LNCaP clone FGC (cell line): ENCODE measurements around the gene TAB2.

Experiments
- DNase-seq: peaks from one replicate; pipeline ENCODE4 v3.0.0-alpha.2; 2011; ENCODE audit warnings: low read depth
- H3K4me3 ChIP-seq: 2 replicates; pipeline ENCODE4 v1.5.1; 2011; ENCODE audit warnings: mild to moderate bottlenecking, low read depth, low read length, control low read depth
- TF ChIP-seq, protein P1 (sequence below): IDR thresholded peaks from 2 replicates; pipeline ENCODE4 v1.5.1; 2012; ENCODE audit warnings: mild to moderate bottlenecking; ENCODE audit not compliant: control insufficient read depth, insufficient read depth; ENCODE audit errors: extremely low read depth

Gene TAB2

DNA sequence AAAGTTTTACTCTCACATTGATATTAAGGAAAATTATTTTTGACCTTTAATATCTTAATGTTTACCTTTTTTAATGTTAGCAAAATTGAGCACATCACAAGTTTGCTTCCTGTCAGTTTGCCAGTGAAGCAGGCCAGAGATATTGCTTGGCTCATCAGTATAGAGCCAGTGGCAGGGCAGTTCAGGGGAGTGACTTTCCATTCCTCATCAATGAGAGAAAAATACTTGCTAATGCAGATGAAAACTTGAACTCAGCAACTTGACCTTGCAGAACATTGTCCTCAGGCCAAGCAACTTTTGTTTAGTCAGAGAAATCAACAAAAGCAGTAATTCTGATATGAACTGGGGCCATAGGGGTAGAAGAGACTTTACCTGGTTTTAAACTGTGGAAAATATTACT, 6.9 kb downstream of the TAB2 start:
- no peak for DNase-seq
- TF ChIP-seq, protein P1, sequence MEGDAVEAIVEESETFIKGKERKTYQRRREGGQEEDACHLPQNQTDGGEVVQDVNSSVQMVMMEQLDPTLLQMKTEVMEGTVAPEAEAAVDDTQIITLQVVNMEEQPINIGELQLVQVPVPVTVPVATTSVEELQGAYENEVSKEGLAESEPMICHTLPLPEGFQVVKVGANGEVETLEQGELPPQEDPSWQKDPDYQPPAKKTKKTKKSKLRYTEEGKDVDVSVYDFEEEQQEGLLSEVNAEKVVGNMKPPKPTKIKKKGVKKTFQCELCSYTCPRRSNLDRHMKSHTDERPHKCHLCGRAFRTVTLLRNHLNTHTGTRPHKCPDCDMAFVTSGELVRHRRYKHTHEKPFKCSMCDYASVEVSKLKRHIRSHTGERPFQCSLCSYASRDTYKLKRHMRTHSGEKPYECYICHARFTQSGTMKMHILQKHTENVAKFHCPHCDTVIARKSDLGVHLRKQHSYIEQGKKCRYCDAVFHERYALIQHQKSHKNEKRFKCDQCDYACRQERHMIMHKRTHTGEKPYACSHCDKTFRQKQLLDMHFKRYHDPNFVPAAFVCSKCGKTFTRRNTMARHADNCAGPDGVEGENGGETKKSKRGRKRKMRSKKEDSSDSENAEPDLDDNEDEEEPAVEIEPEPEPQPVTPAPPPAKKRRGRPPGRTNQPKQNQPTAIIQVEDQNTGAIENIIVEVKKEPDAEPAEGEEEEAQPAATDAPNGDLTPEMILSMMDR: no peak
- H3K4me3 ChIP-seq: no peak overlapping the region

DNA sequence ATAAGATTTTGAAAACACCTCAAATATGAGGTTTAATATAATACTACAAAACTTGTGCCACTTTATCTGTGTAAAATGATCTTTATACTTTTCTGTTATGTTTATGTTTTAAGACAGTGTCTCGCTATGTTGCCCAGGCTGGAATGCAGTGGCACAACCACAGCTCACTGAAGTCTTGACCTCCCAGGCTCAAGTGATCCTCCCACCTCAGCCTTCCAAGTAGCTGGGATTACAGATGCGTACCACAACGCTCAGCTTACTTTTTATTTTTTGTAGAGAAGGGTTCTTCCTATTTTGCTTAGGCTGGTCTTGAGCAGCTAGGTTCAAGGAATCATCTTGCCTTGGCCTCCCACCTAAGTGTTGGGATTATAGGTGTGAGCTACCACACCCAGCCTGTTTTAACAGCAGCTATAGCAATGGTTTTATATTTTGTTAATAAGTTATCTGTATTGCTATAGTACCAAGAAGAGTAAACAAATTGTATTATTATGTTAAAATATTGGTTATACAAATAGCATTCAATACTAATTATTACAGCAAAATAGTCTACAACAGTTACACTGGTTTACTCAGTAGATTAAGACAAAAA, 8.2 kb downstream of the TAB2 start:
- DNase-seq: no peak
- H3K4me3 ChIP-seq: no peak overlapping the region
- TF ChIP-seq, protein P1: no peak

DNA sequence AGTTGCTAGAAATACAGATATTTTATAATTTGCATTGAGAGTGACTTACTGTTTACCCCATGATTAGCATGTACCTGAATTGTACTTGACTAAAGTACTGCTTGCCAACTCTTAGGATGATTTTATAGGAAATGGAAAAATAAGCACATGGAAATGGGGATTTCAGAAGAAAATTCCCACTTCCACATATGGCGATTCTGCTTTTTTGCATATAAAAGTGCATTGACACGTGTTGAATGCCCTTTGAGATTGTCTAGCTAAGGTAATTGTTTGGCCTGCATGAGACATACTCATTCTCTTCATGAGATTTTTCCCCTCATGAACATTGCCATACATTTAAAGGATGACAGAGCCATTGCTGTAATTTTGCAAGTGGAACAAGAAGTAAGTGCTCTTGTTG, 10.1 kb downstream of the TAB2 start:
- TF ChIP-seq, protein P1: no peak
- DNase-seq: no peak
- no peak overlapping the region for H3K4me3 ChIP-seq

DNA sequence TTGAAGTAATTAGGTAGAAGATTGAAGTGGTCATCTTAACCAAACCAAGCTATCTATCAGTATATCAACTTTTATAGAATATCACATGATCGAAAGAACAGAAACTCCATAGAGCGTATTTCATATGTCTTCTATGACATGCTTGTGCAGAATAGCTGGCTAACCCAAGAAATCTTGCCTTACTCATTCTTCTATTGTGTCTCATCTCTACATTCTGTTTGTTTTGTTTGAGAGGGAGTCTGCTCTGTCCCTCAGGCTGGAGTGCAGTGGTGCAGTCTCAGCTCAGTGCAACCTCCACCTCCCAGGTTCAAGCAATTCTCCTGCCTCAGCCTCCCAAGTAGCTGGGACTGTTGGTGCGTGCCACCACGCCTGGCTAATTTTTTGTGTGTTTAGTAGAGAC, 10.6 kb downstream of the TAB2 start:
- no peak for DNase-seq
- TF ChIP-seq, protein P1: no peak
- H3K4me3 ChIP-seq: no peak overlapping the region

DNA sequence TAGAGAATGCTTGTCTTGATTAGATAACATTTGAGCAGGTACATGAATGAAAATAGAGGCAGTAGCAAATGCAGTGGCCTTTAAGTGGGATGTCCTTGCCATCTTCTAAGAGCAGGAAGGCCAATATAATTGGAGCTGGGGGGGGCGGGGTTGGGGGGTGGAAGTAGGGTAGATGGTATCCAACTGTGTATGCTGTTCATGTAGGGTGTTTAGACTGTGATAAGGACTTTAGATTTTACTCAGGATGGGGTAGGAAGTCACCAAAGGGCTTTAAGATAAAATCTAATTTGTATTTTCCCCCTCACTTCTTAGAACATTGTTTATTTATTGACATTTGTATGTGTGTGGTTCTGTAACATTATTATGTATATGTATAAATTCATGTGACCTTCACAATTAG, 12.0 kb downstream of the TAB2 start:
- H3K4me3 ChIP-seq: no peak overlapping the region
- TF ChIP-seq, protein P1: no peak
- no peak for DNase-seq

DNA sequence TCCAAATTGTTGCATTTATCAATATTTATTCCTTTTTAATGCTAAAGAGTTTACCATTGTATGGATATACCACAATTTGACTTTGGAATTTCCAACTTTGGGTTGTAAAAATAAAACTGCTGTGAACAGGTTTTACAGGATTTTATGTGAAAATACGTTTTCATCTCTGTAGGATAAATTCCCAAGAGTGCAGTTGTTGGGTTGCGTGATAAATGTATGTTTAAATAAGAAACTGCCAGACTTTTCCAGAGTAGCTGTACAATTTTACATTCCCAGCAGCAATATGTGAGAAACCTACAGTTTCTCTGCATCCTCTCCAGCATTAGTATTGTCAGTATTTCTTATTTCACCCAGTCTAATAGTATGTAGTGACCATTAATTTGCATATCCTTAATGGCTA, 12.6 kb downstream of the TAB2 start:
- TF ChIP-seq, protein P1: no peak
- no peak overlapping the region for H3K4me3 ChIP-seq
- no peak for DNase-seq
